ENCODE measurements around the gene KIAA1210. TPM values are rescaled to one million over a fixed set of nuclear protein-coding genes. Genes with fewer than 3 reads are reported as not detected.

Gene KIAA1210
- total and polyA plus RNA-seq, 2 of the 8 experiments (the other 6 are each of a cell fraction or from before 2014, with no cell fraction given) = 0.02 TPM; not detected in 1

DNA sequence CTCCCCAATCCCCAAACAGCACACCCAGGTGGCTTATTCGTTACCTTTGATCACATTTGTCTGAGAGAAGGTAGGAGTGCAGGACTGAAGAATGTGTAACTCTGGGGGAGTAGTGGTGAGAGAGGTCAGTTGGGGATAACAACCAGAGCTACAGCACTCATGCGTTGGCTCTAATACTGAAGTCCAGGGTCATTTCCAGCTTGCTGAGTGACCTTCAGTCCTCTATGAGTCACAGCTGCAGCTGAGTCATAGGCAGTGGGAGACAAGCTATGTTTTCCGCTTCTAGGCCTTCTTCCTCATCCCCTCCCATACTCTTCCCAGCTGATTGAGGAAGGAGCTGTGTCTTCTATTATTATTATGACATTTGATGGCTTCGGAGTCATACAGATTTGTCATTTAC lies 86.4 kb downstream of the KIAA1210 start (continued):
- TF ChIP-seq, protein P1, sequence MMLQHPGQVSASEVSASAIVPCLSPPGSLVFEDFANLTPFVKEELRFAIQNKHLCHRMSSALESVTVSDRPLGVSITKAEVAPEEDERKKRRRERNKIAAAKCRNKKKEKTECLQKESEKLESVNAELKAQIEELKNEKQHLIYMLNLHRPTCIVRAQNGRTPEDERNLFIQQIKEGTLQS (IDR thresholded peaks at IDR 0.05; ENCODE audit: insufficient read depth, low read depth, low read length) = no peak
- TF ChIP-seq NANOG (IDR thresholded peaks at IDR 0.05; ENCODE audit: insufficient read depth, low read depth, low read length, poor library complexity, severe bottlenecking) (no peak), RBBP5 (IDR thresholded peaks at IDR 0.05; ENCODE audit: borderline replicate concordance, low read depth, low read length) (no peak), RAD21 (IDR thresholded peaks at IDR 0.05 in 1 of 2, conservative IDR thresholded peaks at IDR 0.05 in 1 of 2; ENCODE audit: low read depth in 2 of 2, low read length in 2 of 2) (no peak)

Data from H1 (cell line).